ENCODE measurements around the gene INPP5F. TPM values are rescaled to one million over a fixed set of nuclear protein-coding genes. Genes with fewer than 3 reads are reported as not detected.
"Not testable (repeated sequence)": the region's sequence is repeated elsewhere in the genome, so short reads cannot be mapped to it uniquely, and the experiment has no call there.

INPP5F gene
- total RNA-seq, 1 experiment from 2014 or later, result 141 TPM

DNA sequence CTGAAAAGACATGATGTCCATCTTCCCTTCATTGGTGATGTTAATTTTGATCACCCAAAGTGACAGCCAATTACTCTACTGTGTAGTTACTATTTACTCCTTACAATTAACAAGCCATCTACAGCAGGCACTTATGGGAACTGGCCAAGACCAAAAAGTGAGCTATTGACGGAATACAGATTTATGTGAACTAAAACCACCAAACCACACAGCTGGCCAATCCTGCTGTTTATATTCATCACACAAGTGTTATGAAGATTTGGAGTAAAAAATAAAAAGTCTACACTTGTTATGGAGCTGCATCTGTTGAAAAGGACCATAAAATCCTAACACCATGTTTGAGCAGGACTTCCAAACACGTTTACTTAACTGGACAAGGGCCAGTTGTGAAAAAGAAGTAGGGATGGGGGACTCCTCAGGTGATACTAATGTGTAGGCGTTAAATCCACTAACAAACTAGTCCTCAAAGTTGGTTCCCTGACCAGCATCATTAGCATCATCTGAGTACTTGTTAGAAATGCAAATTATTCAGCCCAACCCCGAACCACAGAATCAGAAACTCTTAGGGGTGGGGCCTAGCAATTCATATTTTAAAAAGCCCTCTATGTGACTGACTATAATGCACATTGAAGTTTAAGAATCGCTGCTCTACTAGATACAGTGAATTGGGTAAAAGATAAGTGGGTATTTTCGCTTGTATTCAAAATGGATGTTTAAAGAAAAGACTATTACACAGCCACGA, 135.2 kb downstream of the INPP5F start:
- H3K36me3 ChIP-seq (replicated peaks; ENCODE audit: control insufficient read depth, insufficient read depth, low read length), result peaks cover 1% of the 10 kb centered on the region
- no peaks in the 10 kb centered on the region for H3K27me3 ChIP-seq (ENCODE audit: control insufficient read depth, insufficient read depth, low read length)
- no peak for DNase-seq
- H3K4me3 ChIP-seq (ENCODE audit: insufficient read depth, low read depth, low read length), result no peak overlapping the region

- Histone ChIP-seq H3K4me3 (ENCODE audit: insufficient read depth, low read depth, low read length) (no peak overlapping the region), H3K36me3 (replicated peaks; ENCODE audit: control insufficient read depth, insufficient read depth, low read length) (no peaks in the 10 kb centered on the region; the same call in 1 of the 2 replicates), H3K27me3 (ENCODE audit: control insufficient read depth, insufficient read depth, low read length) (no peaks in the 10 kb centered on the region)
- DNase-seq, result no peak
Observed at GRCh38 chr10:119862524-119862923, 136.7 kb downstream of the INPP5F start.

DNA sequence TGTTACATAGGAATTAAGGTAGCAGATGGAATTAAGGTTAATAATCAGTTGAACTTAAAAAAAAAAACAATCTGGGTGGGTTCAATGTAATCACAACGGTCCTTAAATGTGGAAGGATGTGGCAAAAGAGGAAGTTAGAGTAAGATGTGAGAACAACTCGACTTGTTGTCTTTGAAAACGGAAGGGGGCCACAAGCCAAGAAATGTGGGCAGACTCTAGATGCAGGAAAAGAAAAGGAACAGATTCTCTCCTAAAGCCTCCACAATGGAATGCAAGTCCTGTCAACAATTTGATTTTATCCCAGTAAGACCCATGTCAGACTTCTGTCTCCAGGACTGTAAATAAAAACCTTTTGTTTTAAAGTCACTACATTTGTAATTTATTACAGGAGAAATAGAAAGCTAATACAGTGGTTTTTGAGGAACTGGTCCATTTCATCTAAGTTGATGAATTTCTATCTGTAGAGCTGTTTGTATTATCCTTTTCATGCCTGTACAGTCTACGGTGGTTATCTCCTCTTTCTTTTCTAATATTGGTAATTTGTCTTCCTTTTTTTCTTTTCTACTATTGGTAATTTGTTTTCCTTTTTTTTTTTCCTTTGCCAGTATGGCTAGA, 138.2 kb downstream of the INPP5F start:
- no peak overlapping the region for H3K4me3 ChIP-seq (ENCODE audit: insufficient read depth, low read depth, low read length)
- H3K36me3 ChIP-seq (replicated peaks; ENCODE audit: control insufficient read depth, insufficient read depth, low read length), result no peaks in the 10 kb centered on the region; the same call in 1 of the 2 replicates
- H3K27me3 ChIP-seq (ENCODE audit: control insufficient read depth, insufficient read depth, low read length), result no peaks in the 10 kb centered on the region
- DNase-seq, result no peak

DNA sequence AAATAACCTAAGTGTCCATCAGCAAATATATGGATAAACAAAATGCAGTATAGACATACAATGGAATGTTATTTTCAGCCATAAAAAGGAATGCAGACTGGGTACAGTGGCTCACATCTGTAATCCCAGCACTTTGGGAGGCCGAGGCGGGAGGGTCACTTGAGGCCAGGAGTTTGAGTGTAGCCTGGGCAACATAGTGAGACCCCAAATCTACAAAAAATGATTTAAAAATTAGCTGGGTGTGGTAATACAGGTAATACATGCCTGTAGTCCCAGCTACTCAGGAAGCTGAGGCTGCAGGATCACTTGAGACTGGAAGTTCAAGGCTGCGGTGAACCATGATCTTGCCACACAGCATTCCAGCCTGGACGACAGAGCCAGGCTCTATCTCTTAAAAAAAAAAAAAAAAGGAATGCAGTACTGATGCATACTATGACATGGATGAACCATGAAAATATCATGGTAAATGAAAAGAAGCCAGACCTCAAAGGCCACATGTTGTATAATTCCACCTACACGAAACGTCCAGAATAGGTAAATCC, 139.9 kb downstream of the INPP5F start:
- no peak for DNase-seq
- no peak overlapping the region for H3K4me3 ChIP-seq (ENCODE audit: insufficient read depth, low read depth, low read length)
- H3K27me3 ChIP-seq (ENCODE audit: control insufficient read depth, insufficient read depth, low read length), result no peaks in the 10 kb centered on the region
- H3K36me3 ChIP-seq (replicated peaks; ENCODE audit: control insufficient read depth, insufficient read depth, low read length), result no peaks in the 10 kb centered on the region; the same call in 1 of the 2 replicates

DNA sequence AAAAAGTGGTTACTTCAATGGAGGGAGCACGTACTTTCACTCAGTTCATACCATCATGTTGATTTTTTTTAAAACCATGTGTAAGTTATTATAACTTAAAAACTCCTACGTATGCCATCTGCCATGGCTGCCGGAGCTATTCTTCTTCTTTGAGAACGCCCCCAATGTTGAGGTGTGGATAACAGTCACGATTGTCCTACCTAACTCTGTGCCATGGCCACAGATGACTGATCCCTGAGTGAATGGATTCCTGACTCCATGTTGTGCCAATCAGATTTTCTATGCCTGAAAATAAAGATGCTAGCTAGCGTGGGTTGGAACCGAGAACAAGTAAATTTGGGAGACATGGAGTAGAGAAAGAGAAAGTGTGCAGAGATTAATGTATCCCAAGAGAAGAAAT, 141.5 kb downstream of the INPP5F start:
- DNase-seq, result no peak
- H3K4me3 ChIP-seq (ENCODE audit: insufficient read depth, low read depth, low read length), result no peak overlapping the region
- H3K36me3 ChIP-seq (replicated peaks; ENCODE audit: control insufficient read depth, insufficient read depth, low read length), result no peaks in the 10 kb centered on the region; the same call in 1 of the 2 replicates
- no peaks in the 10 kb centered on the region for H3K27me3 ChIP-seq (ENCODE audit: control insufficient read depth, insufficient read depth, low read length)

DNA sequence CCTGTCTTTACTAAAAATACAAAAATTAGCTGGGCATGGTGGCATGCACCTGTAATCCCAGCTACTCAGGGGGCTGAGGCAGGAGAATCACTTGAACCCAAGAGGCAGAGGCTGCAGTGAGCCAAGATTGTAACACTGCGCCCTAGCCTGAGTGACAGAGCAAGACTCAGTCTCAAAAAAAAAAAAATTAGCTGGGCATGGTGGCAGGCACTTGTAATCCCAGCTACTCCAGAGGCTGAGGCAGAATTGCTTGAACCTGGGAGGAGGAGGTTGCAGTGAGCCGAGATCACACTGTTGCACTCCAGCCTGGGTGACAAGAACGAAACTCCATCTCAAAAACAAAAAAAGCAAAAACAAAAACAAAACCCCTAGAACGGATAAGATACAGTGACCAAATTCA, 143.5 kb downstream of the INPP5F start:
- not testable (repeated sequence) for H3K4me3 ChIP-seq (ENCODE audit: insufficient read depth, low read depth, low read length); DNase-seq; H3K27me3 ChIP-seq (ENCODE audit: control insufficient read depth, insufficient read depth, low read length); H3K36me3 ChIP-seq (replicated peaks; ENCODE audit: control insufficient read depth, insufficient read depth, low read length)

DNA sequence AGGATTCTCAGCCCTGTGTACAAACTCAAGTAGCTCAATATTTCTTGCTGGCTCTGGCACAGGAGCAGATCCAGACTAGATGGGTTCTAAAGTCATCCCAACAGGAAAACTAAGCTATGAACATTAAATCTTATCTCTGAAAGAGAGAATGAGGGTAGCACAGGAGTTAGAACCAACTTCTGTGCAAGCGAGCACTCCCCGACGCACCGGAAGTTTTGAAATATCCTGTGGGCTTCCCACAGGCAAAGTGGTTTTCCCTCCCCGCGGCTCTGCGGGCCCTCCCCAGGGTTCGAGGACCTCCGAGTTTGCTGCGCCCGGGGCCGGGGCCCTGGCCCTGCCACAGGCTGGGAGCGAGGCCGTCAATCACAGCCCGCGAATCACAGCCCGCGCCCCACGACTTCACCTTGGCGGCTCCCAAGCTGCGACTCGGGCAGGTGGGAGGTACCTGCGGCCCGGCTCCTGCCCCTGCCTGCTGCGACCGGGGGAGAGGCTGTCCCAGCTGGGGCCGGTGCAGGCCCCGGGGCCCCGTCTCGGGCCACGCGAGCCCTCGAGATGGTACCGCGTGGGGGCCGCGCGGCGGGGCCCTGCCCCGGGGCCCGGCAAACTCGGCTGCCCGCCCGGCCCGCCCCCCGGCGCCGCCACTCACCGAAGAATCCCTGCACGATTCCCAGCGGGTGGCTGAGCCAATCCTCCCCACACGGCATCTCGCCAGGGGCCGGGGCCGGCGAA, 146.2 kb downstream of the INPP5F start:
- no peaks in the 10 kb centered on the region for H3K36me3 ChIP-seq (replicated peaks; ENCODE audit: control insufficient read depth, insufficient read depth, low read length)
- DNase-seq, result peak; percentile 85
- H3K27me3 ChIP-seq (ENCODE audit: control insufficient read depth, insufficient read depth, low read length), result no peaks in the 10 kb centered on the region
- H3K4me3 ChIP-seq (ENCODE audit: insufficient read depth, low read depth, low read length), result peak overlapping the region; percentile 77

DNA sequence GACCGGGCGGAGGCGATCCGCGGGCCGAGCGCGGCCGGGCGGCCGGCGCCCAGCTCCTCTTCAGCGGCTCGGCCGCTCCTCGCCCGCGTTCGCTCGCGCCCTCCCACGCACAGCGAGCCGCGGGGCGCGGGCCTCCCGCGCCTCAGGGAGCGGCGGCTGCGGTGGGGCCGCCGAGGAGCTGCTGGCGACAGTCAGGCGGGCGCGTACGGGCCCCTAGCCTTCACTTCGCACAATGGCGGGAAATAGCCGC, 146.7 kb downstream of the INPP5F start, which contains the start of gene MCMBP:
Gene MCMBP, minus strand, starts transcription at position 234 of the 250 bp plus-strand sequence. CDS start 259 bp downstream, outside the sequence.
- H3K36me3 ChIP-seq (replicated peaks; ENCODE audit: control insufficient read depth, insufficient read depth, low read length), result no peaks in the 10 kb centered on the region
- H3K4me3 ChIP-seq (ENCODE audit: insufficient read depth, low read depth, low read length), result peak within 1 kb of the TSS; percentile 77
- no peak for DNase-seq
- H3K27me3 ChIP-seq (ENCODE audit: control insufficient read depth, insufficient read depth, low read length), result no peaks in the 10 kb centered on the region

DNA sequence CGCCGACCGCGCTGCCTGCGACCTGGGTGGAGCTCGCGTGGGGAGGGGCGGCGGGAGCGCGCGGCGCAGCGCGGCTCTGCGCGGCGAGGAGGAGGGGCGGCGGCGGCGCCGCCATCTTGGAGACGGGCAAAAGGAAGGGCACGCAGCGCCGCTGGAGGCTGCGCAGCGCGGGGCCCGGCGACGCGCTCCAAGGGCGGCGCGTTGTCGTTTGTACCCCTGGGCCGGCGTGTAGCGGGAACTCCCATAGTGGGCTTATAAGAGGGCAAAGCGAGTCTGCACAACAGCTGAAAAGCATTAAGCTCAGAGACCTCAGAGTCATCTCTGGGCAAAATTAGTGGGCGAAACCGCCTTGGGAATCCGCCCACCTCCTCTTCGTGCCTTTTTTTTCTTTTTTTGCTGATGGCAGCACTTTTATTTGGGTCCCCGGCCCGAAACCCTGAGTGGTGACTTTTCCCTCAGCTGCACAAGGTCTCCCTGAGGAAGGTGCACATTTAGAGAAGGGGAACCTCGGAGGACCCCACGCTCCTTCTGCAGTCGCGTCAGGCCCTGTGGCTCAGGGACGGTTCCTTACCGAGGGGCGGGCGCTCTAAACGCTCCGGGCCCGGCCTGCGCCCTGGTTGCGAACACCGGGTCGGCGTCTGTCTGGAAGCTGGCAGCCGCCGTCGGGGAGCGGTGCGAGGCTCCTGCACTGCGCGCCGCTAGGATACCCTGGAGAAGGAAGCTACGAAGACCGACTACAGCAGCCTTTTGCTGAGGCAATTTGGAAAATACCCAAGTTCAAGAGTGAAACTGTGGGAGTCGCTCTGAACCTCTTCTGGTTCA, 147.2 kb downstream of the INPP5F start:
- Histone ChIP-seq H3K36me3 (replicated peaks; ENCODE audit: control insufficient read depth, insufficient read depth, low read length) (no peaks in the 10 kb centered on the region), H3K27me3 (ENCODE audit: control insufficient read depth, insufficient read depth, low read length) (no peaks in the 10 kb centered on the region), H3K4me3 (ENCODE audit: insufficient read depth, low read depth, low read length) (peak overlapping the region; percentile 77)
- peak; percentile 90 for DNase-seq

DNA sequence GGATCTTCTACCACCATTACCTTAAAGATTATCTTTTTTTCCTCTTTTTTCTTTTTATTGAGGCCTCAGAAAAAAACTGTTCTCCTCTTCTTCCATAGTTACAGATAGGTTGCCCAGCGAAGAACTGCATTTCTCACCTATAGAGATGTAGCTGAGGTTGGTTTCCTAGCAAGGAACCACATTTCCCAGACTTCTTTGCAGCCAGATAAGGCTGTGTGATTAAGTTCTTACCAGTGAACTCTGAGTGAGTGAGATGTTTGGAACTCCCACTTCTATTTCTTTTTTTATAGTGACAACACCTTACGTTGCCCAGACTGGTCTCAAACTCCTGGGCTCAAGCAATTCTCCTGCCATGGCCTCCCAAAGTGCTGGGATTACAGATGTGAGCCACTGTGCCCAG, 152.7 kb downstream of the INPP5F start:
- no peaks in the 10 kb centered on the region for H3K27me3 ChIP-seq (ENCODE audit: control insufficient read depth, insufficient read depth, low read length)
- no peaks in the 10 kb centered on the region for H3K36me3 ChIP-seq (replicated peaks; ENCODE audit: control insufficient read depth, insufficient read depth, low read length)
- no peak overlapping the region for H3K4me3 ChIP-seq (ENCODE audit: insufficient read depth, low read depth, low read length)
- no peak for DNase-seq

Other genes with a start within 250 kb of the INPP5F start
- gene RGS10, start 183.3 kb upstream of the INPP5F start, total RNA-seq (2014; rRNA removed; shearing (Covaris generic)), result 7.2 and 12.3 TPM in 2 replicates
- gene TIAL1, start 129.1 kb upstream of the INPP5F start, total RNA-seq (2014; rRNA removed; shearing (Covaris generic)), result 45.4 and 65.9 TPM in 2 replicates
- 8.4 and 8.6 TPM in 2 replicates for gene BAG3, start 74.7 kb upstream of the INPP5F start, total RNA-seq (2014; rRNA removed; shearing (Covaris generic))
- gene MCMBP, start 146.8 kb downstream of the INPP5F start, total RNA-seq (2014; rRNA removed; shearing (Covaris generic)), result 82.8 and 84.4 TPM in 2 replicates
- 28.7 and 30.4 TPM in 2 replicates for gene SEC23IP, start 166.7 kb downstream of the INPP5F start, total RNA-seq (2014; rRNA removed; shearing (Covaris generic))